Endothelial cell of umbilical vein (primary cell): ENCODE data around the gene PRR19. TPM values are rescaled to one million over a fixed set of nuclear protein-coding genes. Genes with fewer than 3 reads are reported as not detected.
"Not testable (repeated sequence)": the region's sequence is repeated elsewhere in the genome, so short reads cannot be mapped to it uniquely, and the experiment has no call there.

ENCODE experiments used
- BruUV-seq: library from RNA; stranded (reverse); fragments of 400-500 nt; replicated peaks from 2 replicates; lab custom pipeline; 2021; lab: Mats Ljungman, UMichigan
- CTCF ChIA-PET: fragments of 300-600, 350-600 bp; sonication (Branson Sonifier 250); formaldehyde crosslinking; loops from one replicate; lab custom pipeline; 2021; ENCODE audit warnings: antibody characterized with exemption, inconsistent platforms; lab: Charles Lee
- POLR2A ChIA-PET: fragments of 300-600, 350-600 bp; sonication (Branson Sonifier 250); formaldehyde crosslinking; loops from one replicate; lab custom pipeline; 2021; ENCODE audit warnings: antibody characterized with exemption, inconsistent platforms; lab: Charles Lee
- DNase-seq: peaks from one replicate; pipeline ENCODE4 v3.0.0-alpha.2; 2011; ENCODE audit warnings: low read depth, low spot score
- FAIRE-seq: peaks from 2 replicates; lab custom pipeline; 2011; peaks lifted over from hg19 to GRCh38; lab: Jason Lieb, UNC
- H2AFZ ChIP-seq: 2 replicates; pipeline ENCODE4 v1.6.0; 2012; ENCODE audit warnings: low read depth, low read length, control low read depth, inconsistent platforms
- H3K27ac ChIP-seq: 2 replicates; pipeline ENCODE4 v1.5.1; 2011; ENCODE audit warnings: low read depth, mild to moderate bottlenecking, control low read depth, low read length, moderate library complexity; ENCODE audit not compliant: insufficient read depth
- H3K27me3 ChIP-seq, 2 experiments: 2 replicates each; pipeline versions ENCODE4 v1.6.0 to v1.6.1; 2011; ENCODE audit warnings: low read length in 2 of 2, mixed read lengths in 1 of 2; ENCODE audit not compliant: control insufficient read depth in 2 of 2, insufficient read depth in 2 of 2
- H3K36me3 ChIP-seq, 2 experiments: 2 replicates in 1 of 2; 3 replicates in 1 of 2; pipeline ENCODE4 v1.5.1; 2011; ENCODE audit warnings: low read length in 2 of 2, mild to moderate bottlenecking in 1 of 2, moderate library complexity in 1 of 2; ENCODE audit not compliant: control insufficient read depth in 2 of 2, insufficient read depth in 2 of 2; ENCODE audit errors: extremely low read depth in 1 of 2
- H3K4me1 ChIP-seq: 3 replicates; pipeline ENCODE4 v1.5.1; 2011; ENCODE audit warnings: mild to moderate bottlenecking, low read length; ENCODE audit not compliant: control insufficient read depth, insufficient read depth; ENCODE audit errors: extremely low read depth
- H3K4me2 ChIP-seq: 2 replicates; pipeline ENCODE4 v1.6.1; 2011; ENCODE audit warnings: low read length, control low read depth, mixed read lengths; ENCODE audit not compliant: insufficient read depth
- H3K4me3 ChIP-seq, 3 experiments: fragments of 200-600 bp in 1 of 3; sonication (generic), shearing (Covaris generic) in 1 of 3; replicated peaks in 1 of 3; 2 replicates each; pipeline ENCODE4 v1.5.1; 2011 to 2016; ENCODE audit warnings: control low read depth in 3 of 3, low read length in 3 of 3, mild to moderate bottlenecking in 2 of 3, inconsistent platforms in 1 of 3, low read depth in 1 of 3, moderate library complexity in 1 of 3; ENCODE audit not compliant: insufficient read depth in 1 of 3
- H3K79me2 ChIP-seq: 2 replicates; pipeline ENCODE4 v1.6.0; 2012; ENCODE audit warnings: low read length, inconsistent platforms; ENCODE audit not compliant: control insufficient read depth, insufficient read depth
- H3K9ac ChIP-seq: replicated peaks from 2 replicates; pipeline ENCODE3; 2011; ENCODE audit warnings: low read length, control low read depth; ENCODE audit not compliant: insufficient read depth; ENCODE audit errors: extremely low read depth
- H3K9me1 ChIP-seq: replicated peaks from 3 replicates; pipeline ENCODE4 v1.6.0; 2011; ENCODE audit warnings: mild to moderate bottlenecking, low read length; ENCODE audit not compliant: control insufficient read depth, insufficient read depth; ENCODE audit errors: extremely low read depth
- H3K9me3 ChIP-seq: replicated peaks from 2 replicates; pipeline ENCODE4 v1.5.1; 2012; ENCODE audit warnings: low read length, inconsistent platforms; ENCODE audit not compliant: control insufficient read depth, insufficient read depth
- H4K20me1 ChIP-seq: replicated peaks from 2 replicates; pipeline ENCODE3; 2011; ENCODE audit warnings: mild to moderate bottlenecking, low read length; ENCODE audit not compliant: control insufficient read depth, insufficient read depth; ENCODE audit errors: extremely low read depth
- EZH2 ChIP-seq: IDR thresholded peaks from 2 replicates; pipeline ENCODE4 v1.6.1; 2012; ENCODE audit warnings: borderline replicate concordance, low read depth, mild to moderate bottlenecking, moderate library complexity, low read length, inconsistent platforms; ENCODE audit not compliant: severe bottlenecking
- FOS ChIP-seq: IDR thresholded peaks from 2 replicates; pipeline ENCODE4 v1.6.1; 2011; ENCODE audit warnings: mild to moderate bottlenecking, low read length, moderate library complexity, borderline replicate concordance; ENCODE audit not compliant: insufficient read depth
- GATA2 ChIP-seq: IDR thresholded peaks from 2 replicates; pipeline ENCODE4 v1.7.0; 2011; ENCODE audit warnings: low read depth, mild to moderate bottlenecking, moderate library complexity, mixed read lengths, low read length; ENCODE audit not compliant: insufficient read length, insufficient read depth
- JUN ChIP-seq: IDR thresholded peaks from 2 replicates; pipeline ENCODE4 v1.6.1; 2011; ENCODE audit warnings: borderline replicate concordance, low read depth; ENCODE audit not compliant: insufficient read length, insufficient read depth
- MYC ChIP-seq: IDR thresholded peaks from one replicate; pipeline ENCODE4 v1.6.1; 2011; ENCODE audit warnings: mild to moderate bottlenecking, low read depth, low read length
- POLR2A ChIP-seq: IDR thresholded peaks from 2 replicates; pipeline ENCODE4 v1.6.1; 2012; ENCODE audit warnings: low read depth, mild to moderate bottlenecking, control low read depth, low read length
- dilution Hi-C: fragments of 300-500 bp; cut with MboI; formaldehyde crosslinking; loops from one replicate; pipeline ENCODE4 v1.15.0; 2019; ENCODE audit warnings: low sequenced_read_pairs; ENCODE audit not compliant: extremely low pct_ligation_motif_present
- intact Hi-C: fragments of 100-400 bp; cut with micrococcal nuclease; formaldehyde crosslinking; loops from one replicate; pipeline ENCODE4 v1.10.0; 2022
- polyA plus RNA-seq, 4 experiments: library from polyadenylated mRNA; depleted of rRNA in 3 of 4; stranded (reverse) in 3 of 4; unstranded in 1 of 4; fragments of >200 nt; gene quantifications; 2 replicates each; pipeline versions ENCODE4 v1.2.1 to v1.2.3, GENCODE V29; 2011 to 2012; ENCODE audit warnings: missing spikeins in 1 of 4
- total RNA-seq: library from RNA; stranded (reverse); gene quantifications from 2 replicates; pipeline ENCODE4 v1.2.3, GENCODE V29; 2021
- TF ChIP-seq, protein P1 (sequence below), 2 donors: IDR thresholded peaks; 1 replicate in 1 of 2; 2 replicates in 1 of 2; pipeline ENCODE4 v1.5.1; 2011; ENCODE audit warnings: low read length in 2 of 2, mild to moderate bottlenecking in 2 of 2, moderate library complexity in 2 of 2, control low read depth in 1 of 2, inconsistent platforms in 1 of 2, low read depth in 1 of 2; ENCODE audit not compliant: insufficient read depth in 1 of 2; ENCODE audit errors: extremely low read depth in 1 of 2
- TF ChIP-seq, protein P2 (sequence below): IDR thresholded peaks from 2 replicates; pipeline ENCODE4 v1.6.1; 2011; ENCODE audit not compliant: insufficient read depth, insufficient read length

The PRR19 gene
- total and polyA plus RNA-seq, 2 donors (not counting 3 experiments of a cell fraction or from before 2014, with no cell fraction given) = 1.0 to 1.4 TPM

- dilution Hi-C loops (no loop called here), intact Hi-C loops (no loop called here)
- no TSS peak for BruUV-seq
- Histone ChIP-seq H3K79me2 (peaks cover 3% of the 10 kb centered on the region), H3K27ac (no peak overlapping the region), H3K36me3 (no peaks in the 10 kb centered on the region), H3K9ac (no peak overlapping the region), H3K27me3 (no peaks in the 10 kb centered on the region), H3K9me1 (no peaks in the 10 kb centered on the region), H3K4me3 (no peak overlapping the region), H2AFZ (no peak overlapping the region), H3K4me2 (no peak overlapping the region), H4K20me1 (no peaks in the 10 kb centered on the region), H3K9me3 (no peaks in the 10 kb centered on the region), H3K4me1 (peaks cover 4% of the 10 kb centered on the region)
- CTCF ChIA-PET = interaction anchor here (1.2 kb wide), 1 partner anchor 13 kb away, joined by 3 read pairs; no protein-coding TSS in a partner anchor
- TF ChIP-seq, protein P1, sequence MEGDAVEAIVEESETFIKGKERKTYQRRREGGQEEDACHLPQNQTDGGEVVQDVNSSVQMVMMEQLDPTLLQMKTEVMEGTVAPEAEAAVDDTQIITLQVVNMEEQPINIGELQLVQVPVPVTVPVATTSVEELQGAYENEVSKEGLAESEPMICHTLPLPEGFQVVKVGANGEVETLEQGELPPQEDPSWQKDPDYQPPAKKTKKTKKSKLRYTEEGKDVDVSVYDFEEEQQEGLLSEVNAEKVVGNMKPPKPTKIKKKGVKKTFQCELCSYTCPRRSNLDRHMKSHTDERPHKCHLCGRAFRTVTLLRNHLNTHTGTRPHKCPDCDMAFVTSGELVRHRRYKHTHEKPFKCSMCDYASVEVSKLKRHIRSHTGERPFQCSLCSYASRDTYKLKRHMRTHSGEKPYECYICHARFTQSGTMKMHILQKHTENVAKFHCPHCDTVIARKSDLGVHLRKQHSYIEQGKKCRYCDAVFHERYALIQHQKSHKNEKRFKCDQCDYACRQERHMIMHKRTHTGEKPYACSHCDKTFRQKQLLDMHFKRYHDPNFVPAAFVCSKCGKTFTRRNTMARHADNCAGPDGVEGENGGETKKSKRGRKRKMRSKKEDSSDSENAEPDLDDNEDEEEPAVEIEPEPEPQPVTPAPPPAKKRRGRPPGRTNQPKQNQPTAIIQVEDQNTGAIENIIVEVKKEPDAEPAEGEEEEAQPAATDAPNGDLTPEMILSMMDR (IDR thresholded peaks at IDR 0.05; ENCODE audit: extremely low read depth in 1 of 2, insufficient read depth in 1 of 2, low read depth in 1 of 2, low read length in 2 of 2) = no peak
- TF ChIP-seq GATA2 = no peak
- TF ChIP-seq MYC = no peak
- TF ChIP-seq, protein P2, sequence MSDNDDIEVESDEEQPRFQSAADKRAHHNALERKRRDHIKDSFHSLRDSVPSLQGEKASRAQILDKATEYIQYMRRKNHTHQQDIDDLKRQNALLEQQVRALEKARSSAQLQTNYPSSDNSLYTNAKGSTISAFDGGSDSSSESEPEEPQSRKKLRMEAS = no peak
- no peak for TF ChIP-seq FOS
- TF ChIP-seq EZH2 = no peak
- TF ChIP-seq JUN = no peak
- TF ChIP-seq POLR2A = no peak
- no peak for FAIRE-seq
- POLR2A ChIA-PET = no interaction called here
- DNase-seq = no peak
These were observed 28.3 kb downstream of the PRR19 start for GRCh38 chr19:42330241-42330711.

DNA sequence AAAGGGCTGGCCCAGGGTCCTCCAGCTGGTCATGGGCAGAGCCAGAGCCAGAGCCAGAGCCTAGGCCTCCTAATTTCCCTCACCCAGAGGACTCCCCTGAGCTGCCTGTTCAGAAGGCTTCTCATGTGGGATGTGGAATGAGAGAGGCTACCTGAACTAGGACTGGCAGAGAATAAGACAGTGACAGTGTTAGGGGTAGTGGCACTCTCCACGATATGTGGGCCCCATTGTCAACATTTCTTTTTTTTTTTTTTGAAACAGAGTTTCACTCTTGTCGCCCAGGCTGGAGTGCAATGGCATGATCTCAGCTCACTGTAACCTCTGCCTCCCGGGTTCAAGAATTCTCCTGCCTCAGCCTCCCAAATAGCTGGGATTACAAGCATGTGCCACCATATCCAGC is 29.4 kb downstream of the PRR19 start:
- H2AFZ ChIP-seq, H3K4me3 ChIP-seq, dilution Hi-C loops, H3K9me1 ChIP-seq, H3K9ac ChIP-seq, BruUV-seq, DNase-seq, POLR2A ChIA-PET, H3K9me3 ChIP-seq, H3K79me2 ChIP-seq, CTCF ChIA-PET, H4K20me1 ChIP-seq, FAIRE-seq, H3K4me1 ChIP-seq, H3K27me3 ChIP-seq, H3K36me3 ChIP-seq, intact Hi-C loops, H3K27ac ChIP-seq, H3K4me2 ChIP-seq: not testable (repeated sequence)
